ENCODE results near the gene SACS.

The SACS gene

GRCh38 chr13:23470790-23471614 lies 37.5 kb upstream of the SACS start:
- DNase-seq (ENCODE audit: low spot score), result no peak
- TF ChIP-seq CTCF (IDR thresholded peaks at IDR 0.05; ENCODE audit: extremely low read depth, insufficient read depth, missing control alignments), result no peak
- in situ Hi-C loops (cut with MboI; ENCODE audit: low pct_unique_long_range_greater_than_20kb, low sequenced_read_pairs, unreplicated experiment), result no loop called here

- TF ChIP-seq CTCF (IDR thresholded peaks at IDR 0.05; ENCODE audit: extremely low read depth, insufficient read depth, missing control alignments), result no peak
- in situ Hi-C loops (cut with MboI; ENCODE audit: low pct_unique_long_range_greater_than_20kb, low sequenced_read_pairs, unreplicated experiment), result loop anchor here (10.0 kb wide), 1 partner anchor 405 kb away; no protein-coding TSS in a partner anchor
- DNase-seq (ENCODE audit: low spot score), result no peak
Observed at GRCh38 chr13:23469951-23470421, 36.5 kb upstream of the SACS start.

- no peak for DNase-seq (ENCODE audit: low spot score)
- in situ Hi-C loops (cut with MboI; ENCODE audit: low pct_unique_long_range_greater_than_20kb, low sequenced_read_pairs, unreplicated experiment), result loop anchor here (10.0 kb wide), 1 partner anchor 406 kb away; no protein-coding TSS in a partner anchor
- TF ChIP-seq CTCF (IDR thresholded peaks at IDR 0.05; ENCODE audit: extremely low read depth, insufficient read depth, missing control alignments), result no peak
Observed at GRCh38 chr13:23468811-23469210, 35.3 kb upstream of the SACS start.

- in situ Hi-C loops (cut with MboI; ENCODE audit: low pct_unique_long_range_greater_than_20kb, low sequenced_read_pairs, unreplicated experiment), result loop anchor here (10.0 kb wide), 1 partner anchor 407 kb away; no protein-coding TSS in a partner anchor
- TF ChIP-seq CTCF (IDR thresholded peaks at IDR 0.05; ENCODE audit: extremely low read depth, insufficient read depth, missing control alignments), result no peak
- no peak for DNase-seq (ENCODE audit: low spot score)
Observed at GRCh38 chr13:23467932-23468278, 34.4 kb upstream of the SACS start.

- no peak for TF ChIP-seq CTCF (IDR thresholded peaks at IDR 0.05; ENCODE audit: extremely low read depth, insufficient read depth, missing control alignments)
- in situ Hi-C loops (cut with MboI; ENCODE audit: low pct_unique_long_range_greater_than_20kb, low sequenced_read_pairs, unreplicated experiment), result loop anchor here (10.0 kb wide), 1 partner anchor 408 kb away; no protein-coding TSS in a partner anchor
- DNase-seq (ENCODE audit: low spot score), result no peak
Observed at GRCh38 chr13:23467048-23467931, 33.8 kb upstream of the SACS start.

Data from GM13977 (cell line).